ENCODE measurements around the gene FGG.

The FGG gene

DNA sequence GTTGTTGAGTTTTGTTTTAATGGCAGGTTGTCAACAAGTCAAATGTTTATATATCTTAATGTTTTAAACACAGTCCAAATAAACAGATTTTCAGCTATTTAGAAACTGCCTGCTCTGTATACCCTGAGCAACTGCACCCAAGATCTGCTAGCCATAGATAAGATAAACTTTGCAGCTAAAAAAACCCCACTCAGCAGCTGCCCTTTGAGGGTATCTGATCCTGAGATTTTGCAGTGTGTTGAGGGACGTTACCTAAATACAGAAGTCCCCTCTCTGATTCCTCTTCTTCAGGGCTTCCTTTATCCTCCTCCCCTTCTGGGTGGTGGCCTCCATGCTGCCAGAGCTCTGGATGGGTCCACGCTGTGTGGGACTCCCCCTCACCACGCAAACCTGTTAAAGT is 11.0 kb upstream of the FGG start:
- DNase-seq (ENCODE audit: insufficient read length, low spot score) (no peak), FAIRE-seq (no peak)
- TF ChIP-seq, protein P1, sequence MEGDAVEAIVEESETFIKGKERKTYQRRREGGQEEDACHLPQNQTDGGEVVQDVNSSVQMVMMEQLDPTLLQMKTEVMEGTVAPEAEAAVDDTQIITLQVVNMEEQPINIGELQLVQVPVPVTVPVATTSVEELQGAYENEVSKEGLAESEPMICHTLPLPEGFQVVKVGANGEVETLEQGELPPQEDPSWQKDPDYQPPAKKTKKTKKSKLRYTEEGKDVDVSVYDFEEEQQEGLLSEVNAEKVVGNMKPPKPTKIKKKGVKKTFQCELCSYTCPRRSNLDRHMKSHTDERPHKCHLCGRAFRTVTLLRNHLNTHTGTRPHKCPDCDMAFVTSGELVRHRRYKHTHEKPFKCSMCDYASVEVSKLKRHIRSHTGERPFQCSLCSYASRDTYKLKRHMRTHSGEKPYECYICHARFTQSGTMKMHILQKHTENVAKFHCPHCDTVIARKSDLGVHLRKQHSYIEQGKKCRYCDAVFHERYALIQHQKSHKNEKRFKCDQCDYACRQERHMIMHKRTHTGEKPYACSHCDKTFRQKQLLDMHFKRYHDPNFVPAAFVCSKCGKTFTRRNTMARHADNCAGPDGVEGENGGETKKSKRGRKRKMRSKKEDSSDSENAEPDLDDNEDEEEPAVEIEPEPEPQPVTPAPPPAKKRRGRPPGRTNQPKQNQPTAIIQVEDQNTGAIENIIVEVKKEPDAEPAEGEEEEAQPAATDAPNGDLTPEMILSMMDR (IDR thresholded peaks at IDR 0.05; ENCODE audit: insufficient read depth, missing control alignments), result no peak

DNA sequence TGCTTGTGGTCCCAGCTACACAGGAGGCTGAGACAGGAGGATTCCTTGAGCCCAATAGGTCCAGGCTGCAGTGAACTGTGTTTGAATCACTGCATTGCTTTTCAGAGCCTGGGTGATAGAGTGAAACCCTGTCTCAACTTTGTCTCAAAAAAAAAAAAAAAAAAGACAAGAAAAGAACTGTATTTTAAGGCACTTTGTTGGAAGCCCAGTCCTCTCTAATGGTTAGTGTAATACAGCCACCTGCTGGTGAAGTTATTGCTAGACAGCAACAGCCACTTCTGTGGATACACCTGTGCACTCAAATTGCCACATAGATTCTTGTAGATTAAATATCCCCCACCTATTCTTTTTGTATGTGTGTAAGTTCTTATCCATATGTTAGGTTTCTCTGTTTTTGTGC is 10.1 kb upstream of the FGG start:
- TF ChIP-seq, protein P1 (IDR thresholded peaks at IDR 0.05; ENCODE audit: insufficient read depth, missing control alignments), result peak; percentile 54
- FAIRE-seq (no peak), DNase-seq (ENCODE audit: insufficient read length, low spot score) (no peak)

DNA sequence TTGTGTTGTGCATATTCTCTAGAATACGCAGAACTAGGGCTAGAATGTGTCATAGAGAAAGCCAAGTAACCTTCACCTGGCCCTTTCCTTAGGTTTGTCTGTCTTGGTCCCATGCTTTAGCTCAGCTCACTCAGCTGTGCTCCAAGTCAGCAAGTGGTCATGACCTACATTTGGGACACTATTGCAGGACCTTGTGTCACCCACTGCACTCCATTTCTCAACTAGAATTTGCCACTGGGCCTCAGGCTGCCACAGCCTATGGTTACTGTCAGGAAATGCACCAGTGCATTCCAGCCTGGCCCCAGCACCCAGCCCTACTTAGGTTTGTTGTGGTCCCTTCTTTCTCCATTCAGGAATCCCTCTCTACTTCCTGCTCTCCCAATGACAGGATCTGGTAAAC is 7.7 kb upstream of the FGG start:
- FAIRE-seq (no peak), DNase-seq (ENCODE audit: insufficient read length, low spot score) (no peak)
- TF ChIP-seq, protein P1 (IDR thresholded peaks at IDR 0.05; ENCODE audit: insufficient read depth, missing control alignments), result no peak

DNA sequence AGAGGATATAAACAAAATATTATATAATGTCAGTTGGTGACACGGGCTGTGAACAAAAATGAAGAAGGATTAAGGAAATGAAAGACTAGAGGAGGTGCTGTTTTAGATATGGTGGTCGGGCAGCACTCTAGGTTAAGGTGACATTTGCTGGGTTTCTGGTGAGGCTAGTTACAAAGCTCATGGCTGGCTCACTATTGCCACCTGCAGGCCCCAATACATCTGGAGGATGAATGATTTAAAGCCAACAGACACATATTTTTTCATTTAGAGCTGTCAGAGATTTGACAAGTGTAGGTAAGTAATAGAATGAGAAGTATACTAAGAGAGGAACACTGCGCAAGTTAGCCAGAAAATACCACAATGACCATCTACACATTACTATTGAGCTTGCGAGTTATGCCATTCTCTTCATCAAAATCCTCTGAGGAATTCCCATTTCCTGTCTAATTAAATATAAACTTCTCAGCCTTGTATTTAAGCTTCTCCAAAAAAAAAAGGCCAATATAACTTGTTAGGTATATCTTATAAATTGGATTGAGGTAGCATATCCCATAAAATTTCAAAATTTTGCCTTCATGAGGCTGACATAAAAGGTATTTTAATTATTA is 6.4 kb upstream of the FGG start:
- no peak for DNase-seq (ENCODE audit: insufficient read length, low spot score)
- no peak for FAIRE-seq
- TF ChIP-seq, protein P1 (IDR thresholded peaks at IDR 0.05; ENCODE audit: insufficient read depth, missing control alignments), result peak; percentile 60

DNA sequence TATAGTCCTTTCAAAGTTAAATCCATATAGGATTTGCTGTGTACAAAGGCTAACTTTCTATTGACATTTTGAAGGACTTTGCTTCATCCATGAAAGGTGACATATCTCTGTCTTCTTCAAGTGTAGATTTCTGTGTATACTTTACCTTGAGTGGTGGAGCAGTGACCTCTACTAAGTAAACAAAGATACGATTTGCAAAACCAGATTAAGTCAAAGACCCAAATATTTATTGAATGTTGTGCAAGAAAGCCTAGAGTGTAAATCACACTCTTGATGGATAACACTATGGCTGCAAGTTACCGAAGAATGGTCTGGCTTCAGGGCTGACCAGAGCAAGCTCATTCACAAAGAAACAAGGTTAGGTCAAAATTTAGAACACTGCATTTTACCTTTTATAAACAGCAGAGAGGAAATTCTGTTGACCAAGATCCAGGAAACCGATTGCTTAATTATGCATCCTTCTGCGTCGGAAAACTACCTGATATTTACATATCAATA is 5.4 kb upstream of the FGG start:
- DNase-seq (ENCODE audit: insufficient read length, low spot score) (no peak), FAIRE-seq (no peak)
- TF ChIP-seq, protein P1 (IDR thresholded peaks at IDR 0.05; ENCODE audit: insufficient read depth, missing control alignments), result no peak

DNA sequence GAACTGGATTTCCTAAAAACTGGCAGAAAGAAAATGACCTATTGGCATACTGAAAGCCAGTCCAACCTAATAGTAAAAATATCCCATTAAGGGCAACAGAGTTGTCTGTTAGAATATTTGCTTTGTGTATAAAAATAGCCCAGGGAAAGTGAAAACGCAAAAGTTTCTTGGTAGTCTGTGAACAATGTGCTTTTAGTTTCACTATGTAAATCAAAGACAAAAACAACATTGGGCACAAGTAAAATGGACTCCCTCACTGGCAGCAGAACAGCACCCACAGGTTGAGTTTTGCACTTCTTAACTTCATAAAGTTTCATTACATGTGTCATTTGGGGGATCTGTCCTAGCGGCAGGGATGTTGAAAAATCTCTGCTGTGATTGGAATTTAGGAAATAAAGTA is 4.3 kb upstream of the FGG start:
- FAIRE-seq (no peak), DNase-seq (ENCODE audit: insufficient read length, low spot score) (no peak)
- TF ChIP-seq, protein P1 (IDR thresholded peaks at IDR 0.05; ENCODE audit: insufficient read depth, missing control alignments), result no peak

DNA sequence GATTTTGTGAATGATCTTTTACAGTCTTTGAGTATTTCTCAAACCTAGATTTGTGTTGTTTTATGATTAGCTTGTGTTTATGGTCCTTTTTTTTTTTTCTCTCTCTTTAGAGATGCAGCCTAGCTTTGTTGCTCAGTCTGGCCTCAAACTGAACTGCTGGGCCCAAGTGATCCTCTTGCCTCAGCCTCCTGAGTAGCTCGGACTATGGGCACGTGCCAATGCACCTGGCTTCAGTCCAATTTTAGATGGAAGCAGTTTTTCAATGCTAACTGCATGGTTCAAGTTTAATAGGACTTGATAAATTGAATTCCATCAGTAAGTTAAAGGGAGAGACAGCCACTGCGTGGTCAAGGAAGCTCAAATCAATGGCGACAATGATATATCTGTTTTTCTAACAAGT is 3.8 kb upstream of the FGG start:
- FAIRE-seq, result no peak
- no peak for DNase-seq (ENCODE audit: insufficient read length, low spot score)
- TF ChIP-seq, protein P1 (IDR thresholded peaks at IDR 0.05; ENCODE audit: insufficient read depth, missing control alignments), result no peak
